ENCODE data around the gene TSPEAR. TPM values are rescaled to one million over a fixed set of nuclear protein-coding genes. Genes with fewer than 3 reads are reported as not detected.

The TSPEAR gene
- total RNA-seq, 2 experiments from 2014 or later, result not detected

GRCh38 chr21:44723177-44724131 lies 12.1 kb upstream of the TSPEAR start:
- Mint-ChIP-seq H3K27ac (no peak overlapping the region), H3K9me3 (ENCODE audit: low read depth) (no peaks in the 10 kb centered on the region), H3K36me3 (no peaks in the 10 kb centered on the region), H3K4me3 (no peak overlapping the region), H3K27me3 (peaks cover 54% of the 10 kb centered on the region), H3K4me1 (peaks cover 4% of the 10 kb centered on the region)
- CTCF ChIA-PET, result no interaction called here
- no peak for ATAC-seq
- DNase-seq, result no peak

- ATAC-seq (no peak), DNase-seq (no peak)
- no peak overlapping the region for H3K4me3 Mint-ChIP-seq
- peaks cover 61% of the 10 kb centered on the region for H3K27me3 Mint-ChIP-seq
- no peaks in the 10 kb centered on the region for H3K36me3 Mint-ChIP-seq
- H3K27ac Mint-ChIP-seq, result no peak overlapping the region
- CTCF ChIA-PET, result no interaction called here
- peaks cover 4% of the 10 kb centered on the region for H3K4me1 Mint-ChIP-seq
- no peaks in the 10 kb centered on the region for H3K9me3 Mint-ChIP-seq (ENCODE audit: low read depth)
Observed at GRCh38 chr21:44722731-44723130, 11.4 kb upstream of the TSPEAR start.

- ATAC-seq (no peak), DNase-seq (no peak)
- Mint-ChIP-seq H3K4me1 (peaks cover 4% of the 10 kb centered on the region), H3K9me3 (ENCODE audit: low read depth) (no peaks in the 10 kb centered on the region), H3K27me3 (peaks cover 65% of the 10 kb centered on the region), H3K27ac (no peak overlapping the region), H3K4me3 (no peak overlapping the region), H3K36me3 (no peaks in the 10 kb centered on the region)
- CTCF ChIA-PET, result interaction anchor here (1.0 to 1.5 kb wide), 2 partner anchors 36 to 73 kb away, joined by 3 read pairs; no protein-coding TSS in a partner anchor
Observed at GRCh38 chr21:44720170-44720569, 8.8 kb upstream of the TSPEAR start.

- H3K4me1 Mint-ChIP-seq, result peaks cover 9% of the 10 kb centered on the region
- ATAC-seq (no peak), DNase-seq (no peak)
- CTCF ChIA-PET, result interaction anchor here (1.0 to 1.4 kb wide), 3 partner anchors 10 to 211 kb away, joined by 3 read pairs; no protein-coding TSS in a partner anchor
- no peaks in the 10 kb centered on the region for H3K9me3 Mint-ChIP-seq (ENCODE audit: low read depth)
- H3K36me3 Mint-ChIP-seq, result no peaks in the 10 kb centered on the region
- no peak overlapping the region for H3K4me3 Mint-ChIP-seq
- no peak overlapping the region for H3K27ac Mint-ChIP-seq
- peaks cover 69% of the 10 kb centered on the region for H3K27me3 Mint-ChIP-seq
Observed at GRCh38 chr21:44718571-44718970, 7.2 kb upstream of the TSPEAR start.

GRCh38 chr21:44718093-44718492 lies 6.7 kb upstream of the TSPEAR start:
- H3K36me3 Mint-ChIP-seq, result no peaks in the 10 kb centered on the region
- ATAC-seq, result no peak
- H3K4me1 Mint-ChIP-seq, result peaks cover 6% of the 10 kb centered on the region
- no peak overlapping the region for H3K4me3 Mint-ChIP-seq
- no peaks in the 10 kb centered on the region for H3K9me3 Mint-ChIP-seq (ENCODE audit: low read depth)
- CTCF ChIA-PET, result no interaction called here
- H3K27me3 Mint-ChIP-seq, result peaks cover 70% of the 10 kb centered on the region
- no peak overlapping the region for H3K27ac Mint-ChIP-seq
- DNase-seq, result no peak

- Mint-ChIP-seq H3K4me3 (no peak overlapping the region), H3K27me3 (peaks cover 72% of the 10 kb centered on the region), H3K4me1 (peaks cover 5% of the 10 kb centered on the region), H3K27ac (no peak overlapping the region), H3K9me3 (ENCODE audit: low read depth) (no peaks in the 10 kb centered on the region), H3K36me3 (no peaks in the 10 kb centered on the region)
- ATAC-seq (no peak), DNase-seq (no peak)
- CTCF ChIA-PET, result no interaction called here
Observed at GRCh38 chr21:44716984-44717383, 5.6 kb upstream of the TSPEAR start.

GRCh38 chr21:44714905-44715304 lies 3.5 kb upstream of the TSPEAR start:
- H3K36me3 Mint-ChIP-seq, result no peaks in the 10 kb centered on the region
- DNase-seq (no peak), ATAC-seq (no peak)
- H3K4me3 Mint-ChIP-seq, result no peak overlapping the region
- no peaks in the 10 kb centered on the region for H3K9me3 Mint-ChIP-seq (ENCODE audit: low read depth)
- H3K27me3 Mint-ChIP-seq, result peaks cover 79% of the 10 kb centered on the region
- CTCF ChIA-PET, result interaction anchor here (1.2 kb wide), 1 partner anchor 78 kb away, joined by 4 read pairs; no protein-coding TSS in a partner anchor
- peaks cover 5% of the 10 kb centered on the region for H3K4me1 Mint-ChIP-seq
- no peak overlapping the region for H3K27ac Mint-ChIP-seq

- CTCF ChIA-PET, result interaction anchor here (0.9 to 1.8 kb wide), 2 partner anchors 12 to 204 kb away, joined by 4 to 5 read pairs; no protein-coding TSS in a partner anchor
- H3K36me3 Mint-ChIP-seq, result no peaks in the 10 kb centered on the region
- H3K27me3 Mint-ChIP-seq, result peaks cover 80% of the 10 kb centered on the region
- H3K9me3 Mint-ChIP-seq (ENCODE audit: low read depth), result no peaks in the 10 kb centered on the region
- no peak overlapping the region for H3K27ac Mint-ChIP-seq
- no peak for ATAC-seq
- H3K4me1 Mint-ChIP-seq, result peaks cover 8% of the 10 kb centered on the region
- no peak overlapping the region for H3K4me3 Mint-ChIP-seq
- no peak for DNase-seq
Observed at GRCh38 chr21:44713846-44714245, 2.5 kb upstream of the TSPEAR start.

- H3K4me1 Mint-ChIP-seq, result peaks cover 8% of the 10 kb centered on the region
- H3K4me3 Mint-ChIP-seq, result no peak overlapping the region
- H3K27me3 Mint-ChIP-seq, result peaks cover 80% of the 10 kb centered on the region
- peak; percentile 22 for DNase-seq
- no peaks in the 10 kb centered on the region for H3K9me3 Mint-ChIP-seq (ENCODE audit: low read depth)
- CTCF ChIA-PET, result interaction anchor here (0.9 to 1.8 kb wide), 2 partner anchors 13 to 203 kb away, joined by 4 to 5 read pairs; no protein-coding TSS in a partner anchor
- ATAC-seq, result no peak
- no peak overlapping the region for H3K27ac Mint-ChIP-seq
- H3K36me3 Mint-ChIP-seq, result no peaks in the 10 kb centered on the region
Observed at GRCh38 chr21:44713130-44713529, 1.8 kb upstream of the TSPEAR start.

GRCh38 chr21:44712203-44713028 lies 1.0 kb upstream of the TSPEAR start:
- H3K4me1 Mint-ChIP-seq, result peaks cover 8% of the 10 kb centered on the region
- CTCF ChIA-PET, result interaction anchor here (1.8 kb wide), 1 partner anchor 202 kb away, joined by 5 read pairs; no protein-coding TSS in a partner anchor
- ATAC-seq, result no peak
- no peaks in the 10 kb centered on the region for H3K9me3 Mint-ChIP-seq (ENCODE audit: low read depth)
- peak; percentile 26 for DNase-seq
- H3K4me3 Mint-ChIP-seq, result no peak overlapping the region
- peaks cover 82% of the 10 kb centered on the region for H3K27me3 Mint-ChIP-seq
- no peak overlapping the region for H3K27ac Mint-ChIP-seq
- no peaks in the 10 kb centered on the region for H3K36me3 Mint-ChIP-seq

GRCh38 chr21:44710756-44711326 lies 531 bp downstream of the TSPEAR start:
- ATAC-seq (no peak), DNase-seq (peak; percentile 33)
- H3K4me3 Mint-ChIP-seq, result no peak overlapping the region
- H3K9me3 Mint-ChIP-seq (ENCODE audit: low read depth), result no peaks in the 10 kb centered on the region
- H3K36me3 Mint-ChIP-seq, result peaks cover 4% of the 10 kb centered on the region
- CTCF ChIA-PET, result no interaction called here
- peaks cover 8% of the 10 kb centered on the region for H3K4me1 Mint-ChIP-seq
- no peak overlapping the region for H3K27ac Mint-ChIP-seq
- peaks cover 90% of the 10 kb centered on the region for H3K27me3 Mint-ChIP-seq

GRCh38 chr21:44710294-44710665 lies 1.1 kb downstream of the TSPEAR start:
- H3K27me3 Mint-ChIP-seq, result peaks cover 91% of the 10 kb centered on the region
- H3K4me3 Mint-ChIP-seq, result no peak overlapping the region
- peaks cover 8% of the 10 kb centered on the region for H3K4me1 Mint-ChIP-seq
- no peak for ATAC-seq
- CTCF ChIA-PET, result interaction anchor here (0.9 to 1.1 kb wide), 3 partner anchors 83 to 200 kb away, joined by 3 to 4 read pairs (median 4); partner anchors contain the start of gene PTTG1IP
- H3K36me3 Mint-ChIP-seq, result peaks cover 7% of the 10 kb centered on the region
- DNase-seq, result no peak
- H3K27ac Mint-ChIP-seq, result no peak overlapping the region
- H3K9me3 Mint-ChIP-seq (ENCODE audit: low read depth), result no peaks in the 10 kb centered on the region

Data from activated CD8-positive, alpha-beta memory T cell treated with anti-CD3 and anti-CD28 coated beads, Interleukin-2, amount 10 ng/mL, durations not matched to agents 7 days and 5 days (primary cell).